ENCODE data around the gene MTFR1L.

The MTFR1L gene

GRCh38 chr1:25808481-25809244, 11.1 kb upstream of the MTFR1L start:
- DNase-seq, result no peak

DNA sequence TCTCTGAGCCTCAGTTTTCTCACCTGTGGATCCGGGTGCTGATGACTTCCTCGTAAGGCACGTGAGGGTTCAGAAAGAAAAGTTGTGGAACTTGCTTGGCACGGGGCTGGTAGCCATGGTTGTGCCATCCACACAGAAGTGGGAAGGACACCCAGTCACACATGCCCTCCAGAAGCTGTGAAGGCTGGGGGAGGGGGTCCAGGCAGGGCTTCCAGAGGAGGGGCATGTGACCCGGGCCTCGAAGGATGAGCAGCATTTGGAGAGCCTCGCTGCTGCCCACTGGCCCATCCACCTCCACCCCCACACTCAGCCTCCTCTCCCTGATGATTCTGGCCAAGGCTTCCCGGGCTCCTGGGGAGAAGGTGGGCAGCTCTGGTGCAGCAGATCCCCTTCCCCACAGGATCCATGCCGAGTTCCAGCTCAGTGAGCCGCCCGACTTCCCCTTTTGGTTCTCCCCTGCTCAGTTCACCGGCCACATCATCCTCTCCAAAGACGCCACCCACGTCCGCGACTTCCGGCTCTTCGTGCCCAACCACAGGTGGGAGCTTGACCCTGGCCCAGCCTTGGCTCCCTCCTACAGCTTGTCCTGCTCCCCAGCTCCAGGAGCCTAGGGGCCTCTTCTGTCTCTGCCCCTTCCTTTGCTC, 10.3 kb upstream of the MTFR1L start:
- no peak for DNase-seq

GRCh38 chr1:25809929-25810328, 9.8 kb upstream of the MTFR1L start:
- DNase-seq, result no peak

GRCh38 chr1:25810341-25811299, 9.1 kb upstream of the MTFR1L start:
- peak; percentile 60 for DNase-seq

GRCh38 chr1:25811384-25812082, 8.2 kb upstream of the MTFR1L start:
- no peak for DNase-seq

- no peak for DNase-seq
Measured at GRCh38 chr1:25813071-25813733, 6.6 kb upstream of the MTFR1L start.

DNA sequence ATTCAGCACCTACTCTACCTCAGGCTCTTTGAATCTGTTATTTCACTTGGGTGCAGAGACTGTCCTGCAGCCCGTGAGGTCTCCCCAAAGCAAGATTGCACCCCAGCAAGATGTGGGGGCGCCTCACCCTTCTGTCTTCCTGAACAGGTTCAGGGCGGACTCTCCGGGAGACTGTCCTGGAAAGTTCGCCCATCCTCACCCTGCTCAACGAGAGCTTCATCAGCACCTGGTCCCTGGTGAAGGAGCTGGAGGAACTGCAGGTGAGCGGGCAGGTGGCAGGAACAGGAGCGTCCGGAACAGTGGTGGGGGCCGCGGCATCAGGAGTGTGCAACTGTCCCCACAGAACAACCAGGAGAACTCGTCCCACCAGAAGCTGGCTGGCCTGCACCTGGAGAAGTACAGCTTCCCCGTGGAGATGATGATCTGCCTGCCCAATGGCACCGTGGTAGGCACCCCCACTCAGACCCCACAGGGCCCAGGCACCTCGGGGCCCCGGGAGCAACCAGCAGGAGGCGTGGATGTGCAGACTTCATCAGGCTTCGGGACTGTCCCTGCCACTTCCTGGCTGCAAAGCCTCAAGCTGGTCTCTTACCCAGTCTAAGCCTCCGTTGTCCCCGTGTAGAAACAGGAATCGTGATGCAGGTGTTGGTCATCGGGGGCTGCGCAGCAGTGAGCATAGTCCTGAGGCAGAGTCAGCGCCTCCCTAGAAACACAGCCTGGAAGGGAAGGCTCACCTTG, 5.9 kb upstream of the MTFR1L start:
- DNase-seq, result no peak

DNA sequence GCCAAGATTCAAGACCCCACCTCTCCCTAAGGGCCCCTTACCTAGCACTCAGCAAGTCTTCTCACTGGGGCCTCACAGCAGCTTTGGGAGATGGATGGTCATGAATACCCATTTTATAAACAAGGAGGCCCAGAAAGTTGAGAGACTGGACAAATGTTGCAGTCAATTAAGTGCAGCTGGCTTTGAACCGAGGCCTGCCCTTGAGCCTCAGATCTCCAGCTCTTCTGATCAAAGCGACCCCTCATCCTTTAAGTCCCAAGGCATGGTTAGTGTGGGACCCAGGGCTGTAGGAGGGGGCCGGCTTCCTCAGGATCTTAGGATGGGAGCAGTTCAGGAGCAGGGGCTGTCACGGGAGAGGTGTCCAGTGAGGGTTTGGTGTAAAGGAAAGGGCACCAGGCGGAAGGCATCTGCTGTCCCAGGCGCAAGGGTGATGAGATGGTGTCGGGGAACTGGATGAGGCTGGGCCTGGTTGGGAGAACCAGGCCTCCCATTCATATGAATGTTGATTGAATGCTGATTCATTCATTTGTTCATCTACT, 5.1 kb upstream of the MTFR1L start:
- no peak for DNase-seq

DNA sequence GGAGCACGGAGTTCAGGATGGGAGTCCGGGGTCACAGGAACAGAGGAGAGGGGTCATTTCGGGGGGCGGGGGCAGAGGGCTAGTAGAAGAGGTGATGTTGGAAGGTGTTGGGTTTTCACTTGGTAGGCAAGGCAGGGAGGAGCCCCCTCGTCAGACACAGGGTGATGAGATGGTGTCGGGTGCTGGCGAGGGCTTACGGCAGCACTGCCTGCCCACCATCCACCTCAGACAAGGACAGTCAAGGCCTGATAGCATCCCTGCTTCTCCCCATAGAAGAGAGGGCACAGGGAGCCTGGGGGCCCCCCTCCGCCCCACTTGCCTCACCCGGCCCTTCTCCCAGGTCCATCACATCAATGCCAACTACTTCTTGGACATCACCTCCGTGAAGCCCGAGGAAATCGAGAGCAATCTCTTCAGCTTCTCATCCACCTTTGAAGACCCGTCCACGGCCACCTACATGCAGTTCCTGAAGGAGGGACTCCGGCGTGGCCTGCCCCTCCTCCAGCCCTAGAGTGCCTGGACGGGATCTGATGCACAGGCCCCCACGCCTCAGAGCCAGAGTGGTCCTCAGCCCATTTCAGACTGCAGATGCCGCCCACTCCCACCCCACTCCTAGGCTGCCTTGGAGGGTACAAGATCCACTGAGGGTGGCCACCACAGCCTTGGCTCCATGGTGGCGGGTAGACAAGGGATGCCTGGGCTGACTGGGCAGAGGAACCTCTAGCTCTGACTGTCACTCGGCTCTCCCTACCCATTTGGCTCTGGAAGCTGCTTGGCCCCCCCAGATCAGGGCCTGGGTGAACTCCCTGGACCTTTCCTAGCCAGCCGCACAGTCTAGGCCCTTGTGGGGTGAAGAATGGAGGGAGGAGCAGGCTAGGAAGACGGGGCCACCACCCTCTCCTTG, 4.3 kb upstream of the MTFR1L start:
- no peak for DNase-seq

DNA sequence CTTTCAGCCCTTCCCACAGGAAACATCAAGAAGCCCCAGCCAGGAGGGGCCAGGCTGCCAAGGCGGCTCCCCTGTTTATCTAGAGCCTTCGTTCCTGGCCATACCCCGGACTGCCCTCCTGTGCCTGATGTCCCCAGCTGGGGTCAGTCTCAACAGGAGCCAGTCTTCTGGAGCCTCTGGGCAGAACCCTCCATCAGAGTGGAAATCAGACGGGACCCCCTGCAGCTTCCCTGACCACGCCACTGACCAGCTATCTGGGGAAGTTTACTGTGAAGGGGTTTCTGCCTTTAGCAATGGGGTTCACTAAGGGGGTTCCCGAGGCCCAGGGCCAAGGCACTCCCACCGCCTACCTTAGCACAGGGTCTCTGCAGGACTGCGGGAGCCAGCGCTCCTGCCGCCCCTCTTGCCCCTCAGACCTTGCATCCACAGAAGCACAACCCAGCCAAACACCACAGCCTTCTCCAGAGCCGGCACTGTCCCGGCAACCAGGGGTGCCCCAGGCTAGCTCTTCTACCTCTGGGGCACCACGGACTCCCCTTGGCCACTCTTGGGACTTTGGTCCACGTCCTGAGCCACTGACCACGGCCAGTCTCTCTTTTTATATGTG, 3.5 kb upstream of the MTFR1L start:
- no peak for DNase-seq

DNA sequence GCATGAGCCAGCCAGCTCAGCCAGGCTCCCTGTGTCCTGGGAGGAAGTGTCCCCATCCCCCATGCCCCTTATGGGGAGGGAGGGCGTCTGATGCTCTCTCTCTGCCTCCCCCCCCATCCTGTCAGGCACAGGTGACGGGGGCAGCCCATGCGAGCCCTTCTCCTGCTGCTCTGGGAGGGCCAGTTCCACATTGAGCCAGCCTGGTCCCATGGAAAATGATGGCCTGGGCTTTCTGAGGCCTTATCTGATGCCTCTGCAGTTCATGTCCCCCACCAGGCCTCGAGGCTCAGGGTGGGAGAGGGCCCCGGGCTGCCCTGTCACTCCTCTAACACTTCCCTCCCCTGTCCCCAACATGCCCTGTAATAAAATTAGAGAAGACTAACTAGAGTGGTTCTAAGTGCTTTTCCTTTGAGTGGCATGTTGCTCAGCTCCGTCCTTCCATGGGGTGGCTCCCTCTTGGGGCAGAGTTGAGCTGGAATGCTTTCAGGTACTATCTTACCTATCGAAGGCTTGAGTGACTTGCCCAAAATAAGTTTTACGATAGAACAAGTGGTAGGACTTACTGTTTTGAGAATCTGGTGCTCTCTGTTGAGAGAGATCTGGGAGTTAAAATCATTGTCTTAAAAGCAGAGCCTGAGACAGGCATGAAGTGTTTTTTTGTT, 1.8 kb upstream of the MTFR1L start:
- DNase-seq, result peak; percentile 20

DNA sequence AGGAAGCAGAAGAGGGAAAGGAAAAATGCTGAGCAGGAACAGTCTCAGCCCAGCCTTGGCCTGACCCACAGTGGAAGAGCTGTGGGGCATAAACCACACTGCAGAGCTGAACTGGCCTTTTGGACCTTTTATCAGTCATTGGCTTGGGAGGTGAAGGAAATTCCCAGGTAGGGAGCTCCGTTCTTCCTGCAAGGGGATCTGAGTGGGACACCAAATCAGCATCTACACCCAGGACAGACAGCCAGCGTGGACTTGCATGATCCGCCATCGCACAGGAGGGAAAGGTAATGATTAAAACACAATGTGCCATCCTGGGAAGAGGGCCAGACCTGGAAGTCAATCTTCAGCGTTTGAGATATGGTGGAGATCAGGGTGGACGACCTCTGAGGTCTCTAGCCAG, 1.2 kb upstream of the MTFR1L start:
- no peak for DNase-seq

GRCh38 chr1:25820247-25821111, 725 bp downstream of the MTFR1L start:
- DNase-seq, result peak; percentile 26

DNA sequence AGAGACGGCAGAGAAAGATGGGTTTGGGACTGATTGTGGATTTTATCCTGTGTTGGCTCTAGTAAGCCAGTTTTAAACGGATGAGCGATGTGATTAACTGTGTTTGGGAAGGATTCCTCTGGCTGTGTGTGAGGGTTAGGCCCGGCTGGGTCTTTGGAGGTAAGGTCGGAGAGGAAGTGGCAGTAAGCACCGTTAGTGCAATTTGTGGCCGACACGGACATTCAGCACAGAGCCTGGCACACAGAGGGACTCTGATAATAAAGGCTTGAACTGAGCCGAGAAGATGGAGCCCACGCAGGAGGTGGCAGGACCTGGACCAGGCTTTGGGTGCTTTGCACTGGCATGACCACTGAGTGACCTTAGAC, 1.3 kb downstream of the MTFR1L start:
- DNase-seq, result no peak

DNA sequence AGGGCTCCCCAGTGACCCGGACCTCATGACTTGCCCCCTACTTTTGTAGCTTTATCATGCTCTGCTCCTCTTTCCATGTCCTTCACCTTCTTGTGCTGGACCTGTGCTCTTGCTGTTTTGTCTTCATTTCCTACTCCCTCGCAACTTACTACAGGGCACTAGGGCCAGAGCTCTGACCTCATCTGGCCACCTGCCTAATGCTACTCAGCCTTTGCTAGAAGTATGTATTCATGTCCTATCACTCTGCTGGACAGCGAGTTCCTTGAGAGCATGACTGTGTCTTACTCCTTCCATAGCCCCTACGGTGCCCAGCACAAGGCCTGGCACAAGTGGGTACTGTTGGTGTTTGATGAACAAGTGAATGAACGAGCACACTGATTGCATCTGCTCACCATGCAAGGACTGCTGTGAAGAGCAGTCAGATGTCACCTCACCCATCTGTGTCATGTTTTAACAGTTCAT, 1.9 kb downstream of the MTFR1L start:
- no peak for DNase-seq

GRCh38 chr1:25825605-25826004, 5.9 kb downstream of the MTFR1L start:
- DNase-seq, result no peak

DNA sequence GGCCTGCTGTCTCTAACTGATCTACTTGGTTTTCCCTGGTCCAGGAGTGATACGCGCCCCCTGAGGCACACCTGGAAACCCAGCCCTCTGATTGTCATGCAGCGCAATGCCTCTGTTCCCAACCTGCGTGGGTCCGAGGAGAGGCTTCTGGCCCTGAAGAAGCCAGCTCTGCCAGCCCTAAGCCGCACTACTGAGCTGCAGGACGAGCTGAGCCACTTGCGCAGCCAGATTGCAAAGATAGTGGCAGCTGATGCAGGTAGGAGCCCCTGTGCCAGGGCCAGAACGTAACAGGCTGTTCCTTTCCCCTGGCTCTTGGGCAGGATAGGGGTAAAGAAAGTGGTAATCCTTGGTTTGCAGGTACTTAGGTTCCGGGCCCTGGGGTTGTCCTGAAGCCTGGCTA, 6.8 kb downstream of the MTFR1L start:
- no peak for DNase-seq

- no peak for DNase-seq
Measured at GRCh38 chr1:25828491-25828890, 8.7 kb downstream of the MTFR1L start.

Measured in NCI-H1105 treated with DMSO at 0.1 percent for 48 hours (cell line).